Smooth muscle cell (in vitro differentiated cells): ENCODE measurements around the gene CENPU. TPM values are rescaled to one million over a fixed set of nuclear protein-coding genes. Genes with fewer than 3 reads are reported as not detected.
A peak's percentile ranks its signal among the peaks of the same experiment; 100 is the strongest.

Source experiments
- DNase-seq: peaks from one replicate; lab custom pipeline; 2025; ENCODE audit not compliant: unreplicated experiment; lab: John Stamatoyannopoulos, UW
- H2AFZ ChIP-seq: fragments of 200-600 bp; sonication (generic); 2 replicates; pipeline ENCODE4 v1.6.0; 2016; ENCODE audit warnings: antibody characterized with exemption, low read depth, mild to moderate bottlenecking
- H3F3A ChIP-seq: fragments of 200-600 bp; sonication (generic); 2 replicates; pipeline ENCODE4 v1.6.0; 2017; ENCODE audit warnings: antibody characterized with exemption, low read depth
- H3K27ac ChIP-seq: fragments of 200-600 bp; sonication (generic); 2 replicates; pipeline ENCODE4 v1.5.1; 2016; ENCODE audit warnings: low read depth, mild to moderate bottlenecking
- H3K27me3 ChIP-seq: fragments of 200-600 bp; sonication (generic); 2 replicates; pipeline ENCODE4 v1.6.1; 2016; ENCODE audit warnings: low read depth, mild to moderate bottlenecking
- H3K36me3 ChIP-seq: fragments of 200-600 bp; sonication (generic); 2 replicates; pipeline ENCODE4 v1.5.1; 2016; ENCODE audit warnings: low read depth
- H3K4me1 ChIP-seq: fragments of 200-600 bp; sonication (generic); 2 replicates; pipeline ENCODE4 v1.5.1; 2016; ENCODE audit warnings: low read depth
- H3K4me2 ChIP-seq: fragments of 200-600 bp; sonication (generic); 2 replicates; pipeline ENCODE4 v1.6.0; 2016; ENCODE audit warnings: mild to moderate bottlenecking
- H3K4me3 ChIP-seq: fragments of 200-600 bp; sonication (generic); 2 replicates; pipeline ENCODE4 v1.5.1; 2016; ENCODE audit warnings: mild to moderate bottlenecking
- H3K79me2 ChIP-seq: fragments of 200-600 bp; sonication (generic); 2 replicates; pipeline ENCODE4 v1.6.0; 2016; ENCODE audit warnings: low read depth, mild to moderate bottlenecking
- H3K9ac ChIP-seq: fragments of 200-600 bp; sonication (generic); 2 replicates; pipeline ENCODE4 v1.6.0; 2016; ENCODE audit warnings: low read depth
- H3K9me3 ChIP-seq: fragments of 200-600 bp; sonication (generic); replicated peaks from 2 replicates; pipeline ENCODE4 v1.5.1; 2016; ENCODE audit warnings: low read depth
- H4K20me1 ChIP-seq: fragments of 200-600 bp; sonication (generic); 2 replicates; pipeline ENCODE4 v1.6.0; 2016; ENCODE audit warnings: low read depth
- CTCF ChIP-seq: fragments of 200-600 bp; sonication (generic); IDR thresholded peaks from 2 replicates; pipeline ENCODE4 v1.5.1; 2017; ENCODE audit warnings: borderline replicate concordance, mild to moderate bottlenecking, antibody characterized with exemption; ENCODE audit not compliant: insufficient read depth, poor library complexity, severe bottlenecking
- WGBS: methylation state at CpG from one replicate; pipeline ENCODE4 v1.1.7; 2016; ENCODE audit warnings: low lambda C conversion rate; 5-methylcytosine and 5-hydroxymethylcytosine counted together
- polyA plus RNA-seq: library from polyadenylated mRNA; unstranded; fragments of >200 nt; fragmentation: Nextera tagmentation; extraction: Ambion mirVana; gene quantifications from 2 replicates; pipeline ENCODE4 v1.2.1, GENCODE V29; 2016
- total RNA-seq: library from RNA; depleted of rRNA; stranded (reverse); fragments of >200 nt; gene quantifications from 2 replicates; pipeline ENCODE4 v1.2.3, GENCODE V29; 2014

CENPU gene
- total and polyA plus RNA-seq, 2 experiments from 2014 or later, result 12.2 to 18.4 TPM

- Histone ChIP-seq H3K9ac (no peak overlapping the region), H3K4me3 (no peak overlapping the region), H3K4me2 (no peak overlapping the region), H4K20me1 (no peaks in the 10 kb centered on the region), H3K27ac (no peak overlapping the region), H3K36me3 (no peaks in the 10 kb centered on the region), H2AFZ (no peak overlapping the region), H3K79me2 (no peaks in the 10 kb centered on the region), H3K4me1 (peaks cover 5% of the 10 kb centered on the region), H3K9me3 (no peaks in the 10 kb centered on the region), H3K27me3 (no peaks in the 10 kb centered on the region), H3F3A (peaks cover 15% of the 10 kb centered on the region)
- no peak for TF ChIP-seq CTCF
- no peak for DNase-seq
- 70% methylated on average over 2 of the region's 2 CpGs for WGBS
Measured at GRCh38 chr4:184757810-184758209, 23.9 kb upstream of the CENPU start.

- no peak overlapping the region for H3K4me3 ChIP-seq
- no peaks in the 10 kb centered on the region for H3K27me3 ChIP-seq
- no peak for TF ChIP-seq CTCF
- no peak overlapping the region for H2AFZ ChIP-seq
- H4K20me1 ChIP-seq, result no peaks in the 10 kb centered on the region
- peak overlapping the region; percentile 54 for H3K27ac ChIP-seq
- H3K79me2 ChIP-seq, result no peaks in the 10 kb centered on the region
- H3K4me1 ChIP-seq, result peaks cover 5% of the 10 kb centered on the region
- 25% methylated on average over 6 of the region's 6 CpGs for WGBS
- H3F3A ChIP-seq, result peaks cover 15% of the 10 kb centered on the region
- no peaks in the 10 kb centered on the region for H3K9me3 ChIP-seq
- DNase-seq, result no peak
- H3K9ac ChIP-seq, result no peak overlapping the region
- no peaks in the 10 kb centered on the region for H3K36me3 ChIP-seq
- H3K4me2 ChIP-seq, result peak overlapping the region; percentile 50
Measured at GRCh38 chr4:184756399-184756798, 22.5 kb upstream of the CENPU start.

- H3K79me2 ChIP-seq, result no peaks in the 10 kb centered on the region
- H3K27me3 ChIP-seq, result no peaks in the 10 kb centered on the region
- H3K4me1 ChIP-seq, result peaks cover 5% of the 10 kb centered on the region
- no peak overlapping the region for H3K9ac ChIP-seq
- no peak for TF ChIP-seq CTCF
- no peaks in the 10 kb centered on the region for H4K20me1 ChIP-seq
- no peaks in the 10 kb centered on the region for H3K9me3 ChIP-seq
- H3K4me3 ChIP-seq, result no peak overlapping the region
- peak overlapping the region; percentile 50 for H3K4me2 ChIP-seq
- DNase-seq, result no peak
- H3F3A ChIP-seq, result peaks cover 15% of the 10 kb centered on the region
- 13% methylated on average over 6 of the region's 6 CpGs for WGBS
- H3K36me3 ChIP-seq, result no peaks in the 10 kb centered on the region
- H3K27ac ChIP-seq, result peak overlapping the region; percentile 54
- H2AFZ ChIP-seq, result no peak overlapping the region
Measured at GRCh38 chr4:184755278-184755677, 21.4 kb upstream of the CENPU start.

- Histone ChIP-seq H3F3A (peaks cover 15% of the 10 kb centered on the region), H2AFZ (no peak overlapping the region), H3K9me3 (no peaks in the 10 kb centered on the region), H3K4me3 (no peak overlapping the region), H4K20me1 (no peaks in the 10 kb centered on the region), H3K4me1 (peaks cover 9% of the 10 kb centered on the region), H3K9ac (no peak overlapping the region), H3K27ac (no peak overlapping the region), H3K27me3 (no peaks in the 10 kb centered on the region), H3K36me3 (no peaks in the 10 kb centered on the region), H3K79me2 (no peaks in the 10 kb centered on the region), H3K4me2 (no peak overlapping the region)
- WGBS, result 88% methylated on average over 9 of the region's 9 CpGs
- no peak for TF ChIP-seq CTCF
- no peak for DNase-seq
Measured at GRCh38 chr4:184752496-184753275, 18.8 kb upstream of the CENPU start.
